Sigmoid colon (tissue), 7 donors: Measurements from ENCODE around the gene PTBP3. TPM values are rescaled to one million over a fixed set of nuclear protein-coding genes. Genes with fewer than 3 reads are reported as not detected.

ENCODE experiments used
- DNase-seq: peaks from one replicate; pipeline ENCODE4 v3.0.0-alpha.2; 2019
- H3K27ac ChIP-seq, 4 donors: fragments of 200-600 bp; sonication (generic); one replicate each; pipeline ENCODE4 v1.5.1; 2016 to 2019; ENCODE audit warnings: mild to moderate bottlenecking in 1 of 4
- H3K27me3 ChIP-seq, 3 donors: fragments of 200-600 bp; sonication (generic); one replicate each; pipeline ENCODE4 v1.5.1; 2019; ENCODE audit warnings: mild to moderate bottlenecking in 1 of 3
- H3K36me3 ChIP-seq, 4 donors: fragments of 200-600 bp; sonication (generic); one replicate each; pipeline ENCODE4 v1.5.1; 2016 to 2019
- H3K4me1 ChIP-seq, 4 donors: fragments of 200-600 bp; sonication (generic); one replicate each; pipeline ENCODE4 v1.5.1; 2017 to 2019
- H3K4me3 ChIP-seq, 4 donors: fragments of 200-600 bp; sonication (generic); one replicate each; pipeline ENCODE4 v1.5.1; 2017 to 2019; ENCODE audit warnings: mild to moderate bottlenecking in 2 of 4, moderate library complexity in 1 of 4
- H3K9me3 ChIP-seq, 4 donors: fragments of 200-600 bp in 3 of 4; sonication (generic) in 3 of 4; one replicate each; pipeline versions ENCODE4 v1.5.1 to v1.6.1; 2013 to 2019
- CTCF ChIP-seq, 4 experiments: fragments of 450-650 bp in 3 of 4; fragments of 200-600 bp in 1 of 4; IDR thresholded peaks; one replicate each; pipeline ENCODE4 v1.5.1; 2016 to 2019; ENCODE audit warnings: antibody characterized with exemption in 4 of 4, mild to moderate bottlenecking in 3 of 4, moderate library complexity in 2 of 4
- EP300 ChIP-seq, 4 donors: sonication (generic); formaldehyde crosslinking; IDR thresholded peaks; one replicate each; pipeline ENCODE4 v1.6.1; 2017; ENCODE audit warnings: antibody characterized with exemption in 4 of 4
- POLR2A ChIP-seq, 2 donors: fragments of 450-650 bp; IDR thresholded peaks; one replicate each; pipeline ENCODE4 v1.6.1; 2016; ENCODE audit warnings: antibody characterized with exemption in 2 of 2, mild to moderate bottlenecking in 2 of 2, moderate library complexity in 2 of 2
- POLR2AphosphoS5 ChIP-seq, 4 donors: sonication (generic); formaldehyde crosslinking; IDR thresholded peaks; one replicate each; pipeline ENCODE4 v1.6.1; 2017; ENCODE audit warnings: antibody characterized with exemption in 4 of 4
- WGBS, 2 donors: extraction: QIAGEN DNeasy Blood & Tissue Kit; methylation state at CpG; one replicate each; pipeline ENCODE4 v1.1.7; 2013; 5-methylcytosine and 5-hydroxymethylcytosine counted together
- intact Hi-C: fragments of 100-400 bp; cut with DNase I; formaldehyde crosslinking; loops from one replicate; pipeline ENCODE4 v1.15.1; 2023
- polyA plus RNA-seq, 3 donors: library from polyadenylated mRNA; stranded (reverse); fragments of 200-250 nt; gene quantifications; one replicate each; pipeline ENCODE4 v1.2.3, GENCODE V29; 2013
- total RNA-seq, 4 donors: library from RNA; depleted of rRNA; stranded (reverse); fragments of >200 nt; gene quantifications; one replicate each; pipeline ENCODE4 v1.1.0, GENCODE V29; 2016
- donor health status: healthy with polysubstance abuse.
- donor health status: Bipolar disorder and iron deficiency.
- donor health status: healthy.

Gene PTBP3
- total and polyA plus RNA-seq, 7 donors = 19.4 to 42.5 (median 24.0) TPM

- peaks cover 0 to 5% (median 2%) of the 10 kb centered on the region in 4 donors for H3K9me3 ChIP-seq
- H3K4me1 ChIP-seq = no peaks in the 10 kb centered on the region
- no peak overlapping the region for H3K27ac ChIP-seq
- H3K36me3 ChIP-seq = peaks cover 0 to 73% (median 6%) of the 10 kb centered on the region in 4 donors
- intact Hi-C loops = no loop called here
- 95 to 96% methylated on average over 2 of the region's 2 CpGs for WGBS, 2 donors
- no peak for TF ChIP-seq POLR2A (IDR thresholded peaks at IDR 0.05)
- no peak for TF ChIP-seq POLR2AphosphoS5 (IDR thresholded peaks at IDR 0.05)
- no peak for TF ChIP-seq CTCF (IDR thresholded peaks at IDR 0.05)
- TF ChIP-seq EP300 (IDR thresholded peaks at IDR 0.05) = no peak
- no peak for DNase-seq
- H3K27me3 ChIP-seq = no peaks in the 10 kb centered on the region
- no peak overlapping the region for H3K4me3 ChIP-seq
Observed at GRCh38 chr9:112212926-112213325, 120.5 kb downstream of the PTBP3 start.

GRCh38 chr9:112207451-112207850, 126.0 kb downstream of the PTBP3 start:
- no peak for TF ChIP-seq POLR2AphosphoS5 (IDR thresholded peaks at IDR 0.05)
- no peak for TF ChIP-seq CTCF (IDR thresholded peaks at IDR 0.05)
- no peak for TF ChIP-seq POLR2A (IDR thresholded peaks at IDR 0.05)
- TF ChIP-seq EP300 (IDR thresholded peaks at IDR 0.05) = no peak
- DNase-seq = no peak
- no peaks in the 10 kb centered on the region for H3K4me1 ChIP-seq
- intact Hi-C loops = no loop called here
- peaks cover 0 to 11% (median 4%) of the 10 kb centered on the region in 4 donors for H3K9me3 ChIP-seq
- peaks cover 0 to 50% (median 6%) of the 10 kb centered on the region in 4 donors for H3K36me3 ChIP-seq
- 92 to 100% methylated on average over 1 of the region's 1 CpG for WGBS, 2 donors
- H3K27me3 ChIP-seq = no peaks in the 10 kb centered on the region
- no peak overlapping the region for H3K4me3 ChIP-seq
- H3K27ac ChIP-seq = no peak overlapping the region

- no peaks in the 10 kb centered on the region for H3K27me3 ChIP-seq
- no peaks in the 10 kb centered on the region for H3K4me1 ChIP-seq
- 78 to 89% methylated on average over 2 of the region's 2 CpGs for WGBS, 2 donors
- H3K4me3 ChIP-seq = no peak overlapping the region
- peaks cover 0 to 13% (median 2%) of the 10 kb centered on the region in 4 donors for H3K36me3 ChIP-seq
- TF ChIP-seq POLR2A (IDR thresholded peaks at IDR 0.05) (no peak), POLR2AphosphoS5 (IDR thresholded peaks at IDR 0.05) (no peak), CTCF (IDR thresholded peaks at IDR 0.05) (no peak)
- no peak overlapping the region for H3K27ac ChIP-seq
- intact Hi-C loops = no loop called here
- DNase-seq = no peak
- peaks cover 0 to 10% (median 4%) of the 10 kb centered on the region in 4 donors for H3K9me3 ChIP-seq
Observed at GRCh38 chr9:112203536-112203935, 129.9 kb downstream of the PTBP3 start.

GRCh38 chr9:112200711-112201110, 132.7 kb downstream of the PTBP3 start:
- DNase-seq = no peak
- intact Hi-C loops = no loop called here
- Histone ChIP-seq H3K36me3 (no peaks in the 10 kb centered on the region), H3K27ac (no peak overlapping the region), H3K27me3 (no peaks in the 10 kb centered on the region), H3K4me1 (no peaks in the 10 kb centered on the region), H3K9me3 (no peaks in the 10 kb centered on the region), H3K4me3 (no peak overlapping the region)
- WGBS, 2 donors = 43 to 84% methylated on average over 5 of the region's 5 CpGs
- TF ChIP-seq CTCF (IDR thresholded peaks at IDR 0.05) (no peak), EP300 (IDR thresholded peaks at IDR 0.05) (no peak), POLR2AphosphoS5 (IDR thresholded peaks at IDR 0.05) (no peak), POLR2A (IDR thresholded peaks at IDR 0.05) (no peak)

- TF ChIP-seq POLR2A (IDR thresholded peaks at IDR 0.05) (no peak), POLR2AphosphoS5 (IDR thresholded peaks at IDR 0.05) (no peak), EP300 (IDR thresholded peaks at IDR 0.05) (no peak), CTCF (IDR thresholded peaks at IDR 0.05) (no peak)
- Histone ChIP-seq H3K9me3 (no peaks in the 10 kb centered on the region), H3K36me3 (no peaks in the 10 kb centered on the region), H3K4me1 (no peaks in the 10 kb centered on the region), H3K4me3 (no peak overlapping the region), H3K27me3 (no peaks in the 10 kb centered on the region), H3K27ac (no peak overlapping the region)
- 17 to 57% methylated on average over 4 of the region's 4 CpGs for WGBS, 2 donors
- intact Hi-C loops = no loop called here
- DNase-seq = no peak
Observed at GRCh38 chr9:112198646-112199045, 134.8 kb downstream of the PTBP3 start.
